CD14-positive monocyte (primary cell): Measurements from ENCODE around the gene MEG3. TPM values are rescaled to one million over a fixed set of nuclear protein-coding genes. Genes with fewer than 3 reads are reported as not detected.

Experiments used
- DNase-seq, 3 donors: peaks; one replicate each; pipeline ENCODE4 v3.0.0-alpha.2; 2011 to 2022
- H2AFZ ChIP-seq: 2 replicates; pipeline ENCODE4 v1.6.0; 2012; ENCODE audit warnings: mild to moderate bottlenecking, low read depth, low read length, inconsistent platforms; ENCODE audit not compliant: insufficient read depth, poor library complexity, severe bottlenecking
- H3K27ac ChIP-seq, 2 donors: 1 replicate in 1 of 2; 2 replicates in 1 of 2; pipeline ENCODE4 v1.5.1; 2012 to 2013; ENCODE audit warnings: low read length in 2 of 2, control low read depth in 1 of 2, inconsistent platforms in 1 of 2, low read depth in 1 of 2, mild to moderate bottlenecking in 1 of 2
- H3K27me3 ChIP-seq, 2 donors: one replicate each; pipeline versions ENCODE4 v1.6.0 to v1.6.1; 2011 to 2013; ENCODE audit warnings: low read length in 2 of 2; ENCODE audit not compliant: control insufficient read depth in 2 of 2, insufficient read depth in 2 of 2
- H3K36me3 ChIP-seq, 2 donors: replicated peaks in 1 of 2; 1 replicate in 1 of 2; 2 replicates in 1 of 2; pipeline versions ENCODE4 v1.5.1 to v1.6.1; 2012 to 2013; ENCODE audit warnings: low read length in 2 of 2, control low read depth in 1 of 2, inconsistent platforms in 1 of 2, mild to moderate bottlenecking in 1 of 2; ENCODE audit not compliant: insufficient read depth in 2 of 2, control insufficient read depth in 1 of 2
- H3K4me1 ChIP-seq, 2 donors: 1 replicate in 1 of 2; 2 replicates in 1 of 2; pipeline versions ENCODE4 v1.5.1 to v1.6.1; 2012 to 2013; ENCODE audit warnings: low read length in 2 of 2, control low read depth in 1 of 2, inconsistent platforms in 1 of 2, mild to moderate bottlenecking in 1 of 2, moderate library complexity in 1 of 2; ENCODE audit not compliant: insufficient read depth in 2 of 2, control insufficient read depth in 1 of 2
- H3K4me2 ChIP-seq: replicated peaks from 2 replicates; pipeline ENCODE3; 2012; ENCODE audit warnings: low read length, moderate library complexity, mild to moderate bottlenecking; ENCODE audit not compliant: poor library complexity, severe bottlenecking; ENCODE audit errors: extremely low read depth
- H3K4me3 ChIP-seq, 3 experiments: fragments of 200-600 bp in 1 of 3; sonication (generic) in 1 of 3; replicated peaks in 1 of 3; 1 replicate in 2 of 3; 2 replicates in 1 of 3; pipeline ENCODE4 v1.5.1; 2011 to 2013; ENCODE audit warnings: low read length in 3 of 3, mild to moderate bottlenecking in 3 of 3, control low read depth in 2 of 3, low read depth in 2 of 3, inconsistent platforms in 1 of 3, moderate library complexity in 1 of 3
- H3K79me2 ChIP-seq: 2 replicates; pipeline ENCODE4 v1.6.0; 2012; ENCODE audit warnings: mild to moderate bottlenecking, control low read depth, inconsistent platforms, low read length, moderate library complexity; ENCODE audit not compliant: insufficient read depth
- H3K9ac ChIP-seq: 2 replicates; pipeline ENCODE4 v1.6.0; 2017; ENCODE audit warnings: low read length, mild to moderate bottlenecking; ENCODE audit not compliant: insufficient read depth, poor library complexity, severe bottlenecking
- H3K9me3 ChIP-seq, 2 donors: replicated peaks in 1 of 2; 1 replicate in 1 of 2; 2 replicates in 1 of 2; pipeline versions ENCODE4 v1.5.1 to v1.6.1; 2012 to 2013; ENCODE audit warnings: low read length in 2 of 2, control low read depth in 1 of 2; ENCODE audit not compliant: control insufficient read depth in 1 of 2, insufficient read depth in 1 of 2
- H4K20me1 ChIP-seq: 2 replicates; pipeline ENCODE4 v1.6.0; 2012; ENCODE audit warnings: mild to moderate bottlenecking, low read length, control low read depth, moderate library complexity; ENCODE audit not compliant: insufficient read depth
- H3K27ac Mint-ChIP-seq, 7 donors: one replicate each; pipeline ENCODE4 v1.8.0; 2020; ENCODE audit warnings: mild to moderate bottlenecking in 7 of 7, mixed read lengths in 7 of 7, moderate library complexity in 6 of 7, inconsistent platforms in 2 of 7
- H3K27me3 Mint-ChIP-seq, 3 donors: one replicate each; pipeline ENCODE4 v1.8.0; 2021 to 2022; ENCODE audit warnings: low read depth in 3 of 3, mild to moderate bottlenecking in 3 of 3, mixed read lengths in 3 of 3, moderate library complexity in 3 of 3, inconsistent platforms in 1 of 3
- H3K36me3 Mint-ChIP-seq, 2 donors: one replicate each; pipeline ENCODE4 v1.8.0; 2020; ENCODE audit warnings: mixed read lengths in 2 of 2, inconsistent platforms in 1 of 2, mild to moderate bottlenecking in 1 of 2
- H3K4me1 Mint-ChIP-seq: one replicate; pipeline ENCODE4 v1.8.0; 2020; ENCODE audit warnings: mild to moderate bottlenecking, mixed read lengths
- H3K4me3 Mint-ChIP-seq, 2 donors: one replicate each; pipeline ENCODE4 v1.8.0; 2020; ENCODE audit warnings: mild to moderate bottlenecking in 2 of 2, mixed read lengths in 2 of 2, moderate library complexity in 1 of 2
- H3K9me3 Mint-ChIP-seq, 7 donors: one replicate each; pipeline ENCODE4 v1.8.0; 2020 to 2022; ENCODE audit warnings: mixed read lengths in 7 of 7, mild to moderate bottlenecking in 6 of 7, moderate library complexity in 6 of 7, inconsistent platforms in 2 of 7
- WGBS: methylation state at CpG from one replicate; pipeline ENCODE4 v1.1.5; 2013; ENCODE audit warnings: missing lambda C conversion rate; ENCODE audit not compliant: insufficient coverage; 5-methylcytosine and 5-hydroxymethylcytosine counted together
- intact Hi-C, 2 donors: fragments of 100-400 bp; cut with micrococcal nuclease; formaldehyde crosslinking; loops; one replicate each; pipeline versions ENCODE4 v1.15.0 to v1.15.1; 2023
- polyA plus RNA-seq, 3 donors: library from polyadenylated mRNA; depleted of rRNA in 1 of 3; unstranded in 2 of 3; stranded (reverse) in 1 of 3; fragments of 300-500 nt in 2 of 3; fragments of >200 nt in 1 of 3; fragmentation: Illumina TruSeq in 2 of 3; gene quantifications; 1 replicate in 2 of 3; 2 replicates in 1 of 3; pipeline ENCODE4 v1.2.3, GENCODE V29; 2012 to 2021
- TF ChIP-seq, protein P1 (sequence below): fragments of 200-600 bp; IDR thresholded peaks from one replicate; pipeline ENCODE4 v1.8.0; 2022; ENCODE audit warnings: antibody characterized with exemption, mild to moderate bottlenecking

MEG3 gene
- polyA plus RNA-seq, 3 donors = 1.7 TPM; not detected in 2

DNA sequence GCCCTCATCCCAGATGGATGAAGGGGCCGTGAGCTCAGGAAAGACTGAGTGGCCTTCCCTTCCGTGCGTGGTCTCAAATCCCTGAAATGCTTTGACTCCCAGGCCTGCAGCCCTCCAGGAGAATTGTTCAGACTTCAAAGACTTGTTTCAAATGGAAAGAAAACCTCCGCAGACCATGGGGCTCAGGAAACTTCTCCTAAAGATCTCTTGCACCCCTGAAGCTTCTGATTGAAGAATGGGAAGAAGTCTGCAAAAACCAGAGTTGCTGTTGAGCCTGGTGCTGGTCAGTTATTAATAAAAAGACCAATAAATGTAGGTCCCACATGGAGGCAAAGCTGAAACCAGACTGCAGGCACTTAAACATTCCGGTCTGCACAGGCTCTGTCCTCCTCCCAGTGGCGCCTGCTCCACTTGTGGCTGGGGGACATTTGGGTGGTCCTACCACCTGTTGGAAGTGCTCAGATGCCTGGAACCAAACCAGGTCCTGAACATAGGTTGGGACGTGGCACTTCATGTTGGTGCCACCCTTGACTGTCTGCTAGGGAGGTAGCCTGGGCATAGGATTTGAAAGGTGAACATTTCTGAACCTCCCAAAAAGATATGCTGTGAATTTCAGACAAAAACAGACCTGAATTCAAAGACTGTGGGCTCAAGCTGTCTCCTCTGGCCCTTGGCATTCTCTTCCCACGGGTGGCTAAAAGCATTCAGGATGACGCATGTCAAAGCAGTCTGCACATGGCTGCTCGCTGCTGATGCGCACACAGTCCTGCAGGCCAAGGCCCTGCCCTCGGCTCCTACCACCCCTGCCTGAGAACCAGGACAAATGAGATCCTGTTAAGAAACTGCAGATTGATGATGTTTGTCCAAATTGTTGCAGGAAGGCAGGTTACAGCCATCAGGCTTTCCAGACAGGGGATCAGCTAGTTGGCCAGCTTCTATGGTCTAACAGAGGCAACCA, 36.2 kb upstream of the MEG3 start:
- no peak for DNase-seq
- Mint-ChIP-seq H3K9me3 (no peaks in the 10 kb centered on the region), H3K4me3 (no peak overlapping the region), H3K27me3 (peaks cover 0 to 3% (median 1%) of the 10 kb centered on the region in 3 donors), H3K36me3 (no peaks in the 10 kb centered on the region), H3K27ac (no peak overlapping the region), H3K4me1 (no peaks in the 10 kb centered on the region)
- no peak overlapping the region for H2AFZ ChIP-seq
- TF ChIP-seq, protein P1, sequence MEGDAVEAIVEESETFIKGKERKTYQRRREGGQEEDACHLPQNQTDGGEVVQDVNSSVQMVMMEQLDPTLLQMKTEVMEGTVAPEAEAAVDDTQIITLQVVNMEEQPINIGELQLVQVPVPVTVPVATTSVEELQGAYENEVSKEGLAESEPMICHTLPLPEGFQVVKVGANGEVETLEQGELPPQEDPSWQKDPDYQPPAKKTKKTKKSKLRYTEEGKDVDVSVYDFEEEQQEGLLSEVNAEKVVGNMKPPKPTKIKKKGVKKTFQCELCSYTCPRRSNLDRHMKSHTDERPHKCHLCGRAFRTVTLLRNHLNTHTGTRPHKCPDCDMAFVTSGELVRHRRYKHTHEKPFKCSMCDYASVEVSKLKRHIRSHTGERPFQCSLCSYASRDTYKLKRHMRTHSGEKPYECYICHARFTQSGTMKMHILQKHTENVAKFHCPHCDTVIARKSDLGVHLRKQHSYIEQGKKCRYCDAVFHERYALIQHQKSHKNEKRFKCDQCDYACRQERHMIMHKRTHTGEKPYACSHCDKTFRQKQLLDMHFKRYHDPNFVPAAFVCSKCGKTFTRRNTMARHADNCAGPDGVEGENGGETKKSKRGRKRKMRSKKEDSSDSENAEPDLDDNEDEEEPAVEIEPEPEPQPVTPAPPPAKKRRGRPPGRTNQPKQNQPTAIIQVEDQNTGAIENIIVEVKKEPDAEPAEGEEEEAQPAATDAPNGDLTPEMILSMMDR = no peak
- no peak overlapping the region for H3K9ac ChIP-seq
- H3K4me1 ChIP-seq = no peaks in the 10 kb centered on the region
- no peaks in the 10 kb centered on the region for H4K20me1 ChIP-seq
- H3K4me2 ChIP-seq = no peak overlapping the region
- WGBS = 93% methylated on average over 11 of the region's 12 CpGs
- no peaks in the 10 kb centered on the region for H3K79me2 ChIP-seq
- H3K36me3 ChIP-seq = no peaks in the 10 kb centered on the region
- no peaks in the 10 kb centered on the region for H3K27me3 ChIP-seq
- H3K9me3 ChIP-seq = no peaks in the 10 kb centered on the region
- H3K4me3 ChIP-seq = no peak overlapping the region
- intact Hi-C loops = no loop called here
- no peak overlapping the region for H3K27ac ChIP-seq

DNA sequence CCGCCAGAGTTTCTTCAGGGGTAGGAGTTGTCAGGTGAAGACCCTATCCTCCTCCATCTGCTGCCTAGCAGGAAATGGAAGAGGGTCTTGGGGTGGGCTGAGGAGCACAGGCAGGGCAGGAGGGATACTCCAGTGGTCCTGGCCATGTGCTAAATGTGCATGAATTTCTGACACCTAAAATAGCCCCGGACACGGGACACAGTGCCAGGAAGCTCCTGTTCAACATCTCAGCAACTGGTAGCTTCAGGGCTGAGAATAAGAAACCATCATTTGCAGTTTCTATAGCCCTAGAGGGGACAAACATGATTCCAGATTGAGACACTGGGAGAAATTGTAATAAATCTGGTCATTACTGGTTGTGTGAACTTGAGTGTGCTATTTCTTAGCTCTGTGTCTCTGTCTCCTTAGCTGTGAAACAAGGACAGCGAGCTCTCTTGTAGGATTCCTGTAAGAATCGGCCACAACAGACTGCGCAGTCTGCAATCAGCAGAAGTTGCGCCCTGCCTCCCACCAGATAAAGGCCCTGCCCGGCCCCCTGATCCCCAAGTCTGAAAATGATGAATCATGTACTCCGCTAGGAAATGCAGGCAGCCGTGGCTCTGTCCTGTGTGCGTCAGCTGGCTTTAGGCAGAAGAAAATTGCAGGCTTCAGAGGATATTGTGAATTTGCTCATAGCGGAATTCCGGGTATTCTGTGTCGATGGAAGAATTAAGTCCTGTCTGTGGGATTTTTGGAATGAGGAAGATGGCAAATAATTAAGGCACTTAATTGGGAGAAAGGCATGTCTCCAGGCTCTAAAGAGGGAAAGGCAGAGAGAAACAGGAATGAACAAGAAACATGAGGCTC, 35.2 kb upstream of the MEG3 start:
- Histone ChIP-seq H3K27me3 (no peaks in the 10 kb centered on the region), H4K20me1 (no peaks in the 10 kb centered on the region), H3K27ac (no peak overlapping the region), H3K79me2 (no peaks in the 10 kb centered on the region), H3K9ac (no peak overlapping the region), H3K4me1 (no peaks in the 10 kb centered on the region), H3K4me3 (no peak overlapping the region), H3K9me3 (no peaks in the 10 kb centered on the region), H3K36me3 (no peaks in the 10 kb centered on the region), H2AFZ (no peak overlapping the region), H3K4me2 (no peak overlapping the region)
- Mint-ChIP-seq H3K27me3 (peaks cover 0 to 3% (median 3%) of the 10 kb centered on the region in 3 donors), H3K4me3 (no peak overlapping the region), H3K4me1 (no peaks in the 10 kb centered on the region), H3K36me3 (no peaks in the 10 kb centered on the region), H3K27ac (no peak overlapping the region), H3K9me3 (no peaks in the 10 kb centered on the region)
- TF ChIP-seq, protein P1 = no peak
- no peak for DNase-seq
- intact Hi-C loops = no loop called here
- 87% methylated on average over 13 of the region's 14 CpGs for WGBS
